Fibroblast of gingiva (primary cell): ENCODE results near the gene ZBTB48.
"Not testable (repeated sequence)": the region's sequence is repeated elsewhere in the genome, so short reads cannot be mapped to it uniquely, and the experiment has no call there.

ENCODE experiments used
- DNase-seq: peaks from one replicate; pipeline ENCODE4 v3.0.0-alpha.2; 2011; ENCODE audit warnings: low read depth

ZBTB48 gene

DNA sequence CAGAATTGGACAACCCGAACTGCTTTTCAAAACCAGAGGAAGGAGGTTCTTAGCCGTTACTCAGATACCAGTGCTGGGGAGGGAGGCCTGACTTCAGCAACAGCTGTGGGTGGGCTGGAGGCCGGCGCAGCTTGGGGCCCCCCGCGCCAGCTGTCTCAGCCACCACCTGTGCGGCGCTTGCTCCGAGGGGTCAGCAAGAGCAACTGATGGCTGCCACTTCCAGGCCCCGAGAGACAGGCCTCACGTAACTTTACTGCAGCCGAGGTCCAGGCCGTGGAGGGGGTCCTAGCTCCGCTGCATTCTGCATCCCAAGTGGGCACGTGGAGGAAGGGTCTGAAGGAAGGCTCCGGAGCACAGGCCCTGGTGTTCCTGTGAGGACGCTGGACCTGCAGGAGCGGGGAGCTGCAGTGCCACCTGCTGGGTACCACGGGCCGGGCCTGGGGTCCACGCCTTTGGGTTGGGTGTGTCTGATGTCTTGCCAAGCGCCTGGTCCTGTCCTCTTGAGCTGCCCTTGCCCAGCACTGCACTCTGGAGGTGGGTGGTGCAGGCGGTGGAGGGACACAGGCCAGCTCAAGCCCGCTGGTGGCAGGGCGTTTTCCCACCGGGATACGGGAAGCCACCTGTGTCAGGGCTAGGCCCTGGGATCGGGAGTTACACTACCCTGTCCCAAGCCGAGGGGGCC, 54.7 kb downstream of the ZBTB48 start:
- DNase-seq: peak; percentile 23

DNA sequence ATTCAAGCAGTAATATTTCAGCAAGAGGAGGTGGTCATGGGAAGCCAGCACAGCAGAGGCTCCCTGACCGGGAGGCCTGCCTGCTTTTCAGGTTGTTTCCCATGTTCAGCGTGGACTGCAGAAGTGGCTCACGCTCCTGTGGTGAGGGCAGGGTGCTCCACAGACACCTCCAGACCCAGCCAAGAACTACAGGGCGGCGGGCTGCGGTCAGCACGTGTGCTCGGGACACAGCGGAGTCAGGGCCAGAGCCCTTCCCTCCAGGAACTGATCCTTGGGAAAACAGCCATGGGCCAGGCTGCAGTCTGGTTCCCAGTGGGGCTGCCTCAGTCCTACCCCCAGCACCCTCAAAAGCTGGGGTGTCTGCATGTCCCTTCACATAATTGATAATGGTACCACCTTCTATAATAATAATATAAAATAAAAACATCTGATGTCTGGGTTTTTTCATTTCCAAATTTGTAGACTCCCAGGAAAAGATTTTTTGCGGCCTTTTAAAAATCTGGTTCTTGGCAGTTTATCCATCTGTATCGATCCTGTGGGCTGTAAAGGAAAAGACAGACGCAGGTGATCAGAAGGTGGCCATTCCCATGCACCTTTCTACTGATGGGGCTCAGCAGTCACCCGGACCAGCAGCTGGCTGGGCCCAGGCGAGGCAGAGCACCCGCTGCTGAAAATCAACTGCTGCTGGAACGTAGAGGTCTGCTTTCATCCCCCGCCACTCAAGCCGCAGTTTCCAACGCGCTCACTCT, 55.5 kb downstream of the ZBTB48 start:
- no peak for DNase-seq

DNA sequence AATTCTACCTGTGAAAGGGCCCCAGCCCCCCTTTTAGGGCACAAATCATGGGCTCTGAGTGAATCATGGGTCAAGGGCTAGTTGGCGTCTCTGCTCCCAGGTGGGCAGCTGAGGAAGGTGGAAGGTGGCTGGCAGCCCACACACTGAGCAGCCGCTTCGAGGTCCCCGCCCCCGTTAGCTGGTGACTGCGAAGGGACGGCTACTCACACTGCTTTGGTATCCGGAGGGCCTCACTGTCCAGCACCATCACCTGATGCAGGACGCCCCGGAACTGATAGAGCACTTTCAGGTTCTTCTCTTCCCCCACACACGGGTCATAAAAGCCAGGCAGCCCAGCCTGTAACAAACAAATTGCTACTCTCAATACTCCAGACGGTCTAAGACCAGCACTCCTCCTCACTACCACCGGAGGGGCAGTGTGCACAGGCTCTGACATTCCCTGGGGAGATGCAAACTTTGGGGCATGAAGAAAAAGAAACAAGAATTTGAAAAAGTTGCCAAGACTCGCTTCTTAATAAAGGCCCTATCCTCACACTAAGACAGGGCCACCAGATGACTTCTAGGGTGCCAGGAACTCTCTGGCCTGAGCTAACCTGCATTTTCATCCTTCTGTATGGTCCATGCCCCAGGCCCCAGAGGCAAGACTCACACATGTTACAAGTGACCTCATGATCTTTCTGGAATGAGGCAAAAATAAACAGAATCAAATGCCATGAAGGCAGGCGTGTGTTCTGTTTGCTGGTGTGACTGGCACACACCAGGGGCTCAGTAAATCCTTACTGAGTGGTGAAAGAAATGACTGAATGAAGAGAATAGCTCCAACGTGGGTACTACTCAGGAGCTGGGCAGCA, 56.3 kb downstream of the ZBTB48 start:
- DNase-seq: peak; percentile 73

DNA sequence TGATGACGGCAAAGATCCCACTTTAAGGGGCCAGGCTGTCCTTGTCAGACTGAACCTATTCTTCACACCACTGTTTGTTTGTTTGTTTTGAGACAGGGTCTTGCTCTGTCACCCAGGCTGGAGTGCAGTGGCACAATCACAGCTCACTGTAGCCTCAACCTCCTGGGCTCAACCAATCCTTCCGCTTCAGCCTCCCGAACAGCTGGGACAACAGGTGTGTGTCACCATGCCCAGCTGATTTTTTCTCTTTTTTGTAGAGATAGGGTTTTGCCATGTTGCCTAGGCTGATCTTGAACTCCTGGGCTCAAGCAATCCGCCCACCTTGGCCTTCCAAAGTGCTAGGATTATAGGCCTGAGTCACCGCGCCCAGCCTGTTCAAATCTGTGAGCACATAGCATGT, 57.0 kb downstream of the ZBTB48 start:
- DNase-seq: not testable (repeated sequence)

DNA sequence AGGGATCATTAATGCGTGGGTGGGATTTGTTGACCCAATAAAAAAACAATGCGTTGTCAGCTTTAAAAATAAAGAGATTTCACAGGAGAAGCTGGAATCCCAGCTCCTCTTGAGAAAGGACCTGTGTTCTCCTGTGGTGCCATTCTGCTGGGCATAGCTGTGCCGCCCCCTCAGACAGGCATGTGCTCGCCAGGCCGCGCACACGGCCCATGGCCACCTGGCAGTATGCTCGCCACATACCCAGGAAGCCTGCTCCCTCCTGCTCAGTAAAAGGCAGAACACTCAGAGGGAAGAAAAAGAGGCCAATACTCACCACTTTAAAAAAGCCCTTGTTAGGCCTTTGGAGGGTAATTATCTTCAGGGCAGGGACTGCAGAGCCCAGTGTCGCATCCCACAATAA, 58.0 kb downstream of the ZBTB48 start:
- no peak for DNase-seq

DNA sequence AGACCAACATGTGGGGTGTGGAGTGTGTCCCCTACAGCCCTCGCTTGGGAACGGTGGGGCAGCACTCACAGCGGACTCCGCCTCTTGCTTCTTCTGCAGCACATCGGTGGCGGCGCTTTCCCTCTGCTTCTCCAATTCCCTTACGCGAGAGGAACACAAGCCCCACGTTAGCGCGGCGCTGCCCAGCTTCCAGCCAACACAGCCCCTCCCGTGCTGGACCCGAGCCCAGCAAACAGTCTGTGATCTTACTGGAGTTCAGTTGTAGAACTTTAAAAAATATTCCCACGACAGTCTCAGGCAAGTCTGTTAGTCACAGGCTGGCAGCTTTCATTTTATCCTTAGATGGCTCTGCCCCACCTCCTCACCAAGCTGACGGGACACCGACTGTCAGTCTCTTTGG, 58.4 kb downstream of the ZBTB48 start:
- peak; percentile 83 for DNase-seq
